ENCODE results near the gene TRPC4.
"Not testable (repeated sequence)": the region's sequence is repeated elsewhere in the genome, so short reads cannot be mapped to it uniquely, and the experiment has no call there.

The TRPC4 gene

DNA sequence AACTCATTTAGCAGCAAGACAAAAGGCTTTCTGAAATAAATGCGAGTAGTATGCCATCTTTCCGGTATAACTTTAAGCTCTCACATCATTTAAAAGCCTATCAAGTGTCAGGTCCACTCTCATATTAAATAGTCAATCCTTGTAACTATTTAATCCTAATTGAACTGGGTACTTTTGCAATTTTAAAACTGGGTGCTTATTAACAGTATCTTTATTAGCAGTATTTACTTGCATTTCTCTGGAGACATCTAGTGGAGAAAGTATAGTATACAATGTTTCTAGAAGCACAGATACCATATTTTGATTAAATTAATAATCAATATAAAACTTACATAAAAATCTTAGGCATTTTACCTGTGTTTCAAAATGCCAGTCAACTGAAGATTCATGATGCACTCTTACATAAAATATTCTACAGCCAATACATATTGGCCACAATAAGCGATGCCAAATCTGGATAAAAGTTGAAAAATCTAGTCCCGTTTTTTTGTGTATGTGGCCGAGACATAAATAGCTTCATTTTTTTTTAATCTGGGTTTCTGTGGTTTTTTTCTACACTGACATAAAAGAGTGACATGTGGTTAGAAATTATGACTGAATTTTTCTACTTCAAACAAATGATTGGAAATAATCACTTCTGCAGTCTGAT lies 266.7 kb downstream of the TRPC4 start:
- no peak for DNase-seq (ENCODE audit: low read depth in 2 of 2)

DNA sequence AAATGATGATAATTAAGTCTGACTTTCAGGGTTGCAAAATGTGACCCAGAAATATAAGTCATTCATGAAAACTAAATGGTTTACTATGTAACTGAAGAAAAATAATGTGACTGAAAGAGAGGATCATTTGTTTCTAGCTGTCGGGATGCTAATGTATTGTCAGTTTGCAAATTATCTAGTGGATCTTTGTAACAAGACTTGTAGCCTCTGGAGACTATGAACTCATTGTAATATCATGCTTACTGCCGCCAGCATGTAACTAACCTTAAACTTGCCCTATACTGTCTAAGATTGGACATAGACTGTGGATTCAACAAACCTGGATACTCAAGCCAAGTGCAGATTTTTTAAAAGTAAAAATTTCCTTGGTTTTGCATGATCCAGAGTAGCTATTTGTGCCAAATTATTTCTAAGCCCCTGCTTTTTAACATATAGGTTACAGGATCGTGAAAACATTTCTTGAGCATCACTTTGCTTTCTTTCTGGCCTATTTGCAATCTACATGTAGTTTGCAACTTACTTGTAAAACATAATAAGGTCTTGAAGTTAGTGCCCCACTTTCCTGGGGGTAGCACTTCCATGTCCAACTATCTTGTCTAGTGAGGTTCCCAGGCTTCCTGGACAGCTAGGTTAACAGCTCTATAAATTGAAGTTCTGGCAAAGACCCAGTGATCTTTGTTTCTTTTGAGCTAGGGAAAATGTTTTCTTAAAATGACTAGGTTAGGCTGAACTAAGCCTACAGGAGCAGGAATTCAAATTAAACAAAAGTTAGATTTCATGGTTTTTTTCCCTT lies 267.7 kb downstream of the TRPC4 start:
- no peak for DNase-seq (ENCODE audit: low read depth in 2 of 2)

DNA sequence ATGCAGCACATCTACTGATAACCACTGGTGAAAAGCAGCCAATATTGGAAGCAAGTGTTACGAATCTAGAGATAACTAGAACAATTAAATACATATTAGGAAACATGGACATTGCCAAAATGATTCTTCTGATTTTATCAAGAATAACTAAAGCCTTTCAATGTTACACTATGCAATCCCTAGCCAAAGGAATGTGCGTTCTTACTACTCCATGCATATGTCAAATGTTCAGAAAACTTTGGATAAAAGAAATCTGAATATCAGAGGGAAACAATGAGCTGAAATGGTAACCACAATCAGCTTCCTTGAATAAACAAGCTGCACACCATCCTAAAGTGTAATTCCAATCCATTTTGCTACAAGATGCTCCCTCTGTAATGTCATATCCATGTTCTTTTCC lies 270.1 kb downstream of the TRPC4 start:
- no peak for DNase-seq (ENCODE audit: low read depth in 2 of 2)

DNA sequence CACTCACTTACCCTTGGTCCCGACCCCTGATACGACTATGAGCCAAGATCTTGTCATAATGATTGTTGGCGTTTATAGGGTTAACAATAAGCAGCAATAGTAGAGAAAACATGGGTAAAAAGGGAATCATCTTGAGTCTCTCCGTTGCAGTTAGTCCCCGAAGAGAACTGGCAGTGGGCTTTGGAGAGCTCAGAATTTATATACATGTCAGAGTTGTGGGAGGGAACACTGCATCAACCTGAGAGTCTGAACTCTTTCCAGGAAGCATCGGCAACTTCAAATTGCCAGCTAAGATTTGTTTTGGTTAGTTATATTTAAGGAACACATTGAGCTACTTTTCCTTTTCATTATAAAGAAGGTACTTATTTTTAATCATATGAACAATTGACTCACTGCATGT lies 271.0 kb downstream of the TRPC4 start, which contains the start of gene POSTN:
TSS of gene POSTN (minus strand) at position 172 of the 400 bp plus-strand sequence. CDS start at position 130, 42 bp downstream.
- no peak for DNase-seq (ENCODE audit: low read depth in 2 of 2)

DNA sequence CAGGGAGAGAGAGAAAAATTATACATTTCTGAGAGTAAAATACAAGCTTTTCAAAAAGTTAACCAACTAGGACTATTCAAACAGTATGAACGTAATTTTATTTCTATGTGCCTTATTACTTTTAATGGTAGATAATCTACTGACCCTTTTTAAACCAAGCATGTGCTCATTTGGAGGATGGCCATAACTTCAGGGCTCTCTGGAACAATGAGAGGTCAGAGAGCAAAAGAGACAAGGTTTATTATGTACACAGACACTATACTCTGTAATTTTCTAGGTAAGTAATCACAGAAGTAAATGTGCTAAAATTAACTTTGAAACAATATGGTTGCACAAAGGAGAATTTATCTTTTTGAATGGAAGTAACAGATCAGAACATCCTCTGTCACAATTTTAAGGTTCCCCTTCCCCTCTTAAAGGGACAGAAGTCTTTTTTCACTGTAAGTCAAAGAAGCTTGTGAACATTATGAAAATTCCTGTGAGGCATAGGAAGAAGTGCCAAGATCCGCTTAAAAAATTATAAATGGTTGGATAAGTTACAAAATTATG lies 272.0 kb downstream of the TRPC4 start:
- no peak for DNase-seq (ENCODE audit: low read depth in 2 of 2)

DNA sequence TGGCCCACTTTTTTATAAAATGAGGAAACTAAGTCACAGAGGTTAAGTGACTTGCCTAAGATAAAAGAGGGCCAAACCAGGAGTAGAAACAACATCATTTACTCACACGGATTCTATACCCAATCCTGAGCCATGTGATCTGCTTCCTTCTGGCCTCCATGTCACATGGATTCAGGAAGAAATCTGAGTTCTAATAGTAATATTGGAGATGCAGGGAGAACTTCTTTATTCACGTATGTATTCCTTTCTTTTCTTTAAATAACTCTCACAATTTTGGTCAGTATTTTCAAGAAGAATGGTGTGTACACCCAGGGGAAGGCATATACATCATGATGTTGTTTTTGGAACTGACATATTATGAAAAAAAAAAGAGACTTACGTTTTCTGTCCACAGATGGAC lies 272.8 kb downstream of the TRPC4 start:
- DNase-seq (ENCODE audit: low read depth in 2 of 2): no peak

DNA sequence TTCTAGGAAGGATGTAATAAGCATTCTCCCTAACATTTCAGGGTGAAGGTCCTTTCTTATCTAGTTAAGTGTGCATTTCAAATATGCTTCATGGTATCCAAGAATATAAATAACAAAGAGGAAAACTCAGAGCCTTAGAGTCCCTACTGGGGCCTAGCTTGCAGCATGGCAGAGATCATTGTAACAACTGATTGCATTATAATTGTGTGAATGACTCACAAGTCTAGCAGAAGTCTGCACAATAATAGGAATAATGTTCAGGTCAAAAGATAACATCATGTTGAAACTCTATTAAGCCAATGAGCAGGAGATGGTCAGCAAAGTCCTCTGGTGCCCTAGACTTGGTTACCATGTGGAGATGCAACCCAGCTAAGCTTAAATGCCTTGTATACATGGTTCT lies 274.4 kb downstream of the TRPC4 start:
- DNase-seq (ENCODE audit: low read depth in 2 of 2): no peak

DNA sequence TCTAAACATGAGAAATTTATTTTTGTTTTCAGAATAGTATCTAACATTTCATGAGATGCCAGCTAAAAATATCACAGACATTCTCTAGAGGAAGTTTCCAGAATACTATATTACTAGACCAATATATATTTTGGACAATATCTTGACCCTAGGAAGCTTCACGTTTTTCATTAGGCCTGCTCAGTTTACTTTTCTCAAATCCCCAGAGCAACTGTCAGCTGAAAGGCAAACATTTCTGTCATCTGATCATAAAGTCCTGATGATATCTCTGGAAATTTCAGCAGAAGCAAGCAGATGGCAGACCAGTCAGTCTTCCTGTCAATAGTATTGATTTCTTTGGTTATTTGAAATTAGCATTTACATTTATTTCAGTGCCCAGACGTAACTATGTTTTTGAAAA lies 275.0 kb downstream of the TRPC4 start:
- DNase-seq (ENCODE audit: low read depth in 2 of 2): no peak

DNA sequence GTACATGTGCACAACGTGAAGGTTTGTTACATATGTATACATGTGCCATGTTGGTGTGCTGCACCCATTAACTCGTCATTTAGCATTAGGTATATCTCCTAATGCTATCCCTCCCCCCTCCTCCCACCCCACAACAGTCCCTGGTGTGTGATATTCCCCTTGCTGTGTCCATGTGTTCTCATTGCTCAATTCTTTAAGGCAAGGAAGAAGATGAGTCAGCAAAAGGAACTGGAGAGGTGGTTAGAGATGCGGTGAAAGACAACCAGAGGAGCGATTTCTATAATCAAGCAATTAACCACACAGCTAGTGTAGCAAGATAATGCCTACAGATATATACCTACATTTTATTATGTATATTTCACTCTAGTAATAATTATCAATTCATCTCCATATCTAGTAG lies 280.2 kb downstream of the TRPC4 start:
- DNase-seq (ENCODE audit: low read depth in 2 of 2): not testable (repeated sequence)

DNA sequence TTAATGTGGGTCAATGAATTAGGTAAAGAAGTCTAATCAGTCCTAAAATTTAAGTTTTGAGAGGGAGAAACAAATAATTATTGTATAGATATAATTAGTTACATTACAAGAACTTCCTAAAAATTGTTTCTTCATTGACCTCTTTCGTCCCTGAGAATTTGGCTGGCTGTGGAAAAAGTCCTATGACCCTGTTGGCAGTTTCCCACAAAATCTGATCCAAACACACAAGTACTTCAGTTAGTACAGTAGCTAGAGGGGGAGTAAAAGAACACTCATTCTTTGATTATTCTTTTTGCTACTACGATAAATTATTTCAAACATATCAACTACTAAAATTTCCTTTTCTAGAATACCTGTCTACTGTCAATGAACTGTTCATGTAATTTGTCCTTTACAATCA lies 282.3 kb downstream of the TRPC4 start:
- DNase-seq (ENCODE audit: low read depth in 2 of 2): no peak

All from activated CD8-positive, alpha-beta memory T cell treated with anti-CD3 and anti-CD28 coated beads for 4 hours (primary cell).